Activated CD4-positive, alpha-beta T cell treated with anti-CD3 and anti-CD28 coated beads, Interleukin-2, amount 10 ng/mL, durations not matched to agents 7 days and 5 days (primary cell): Measurements from ENCODE around the gene XPO4. TPM values are rescaled to one million over a fixed set of nuclear protein-coding genes. Genes with fewer than 3 reads are reported as not detected.
A peak's percentile ranks its signal among the peaks of the same experiment; 100 is the strongest.
"Not testable (repeated sequence)": the region's sequence is repeated elsewhere in the genome, so short reads cannot be mapped to it uniquely, and the experiment has no call there.

Source experiments
- CTCF ChIA-PET: fragments of 350-600 bp; sonication (Branson Sonifier 250); formaldehyde crosslinking; loops from one replicate; lab custom pipeline; 2021; ENCODE audit warnings: antibody characterized with exemption; lab: Charles Lee
- POLR2A ChIA-PET: fragments of 350-600 bp; sonication (Branson Sonifier 250); formaldehyde crosslinking; loops from one replicate; lab custom pipeline; 2021; ENCODE audit warnings: antibody characterized with exemption; lab: Charles Lee
- DNase-seq: peaks from one replicate; pipeline ENCODE4 v3.0.0-alpha.2; 2020
- H3K27ac Mint-ChIP-seq: one replicate; pipeline ENCODE4 v1.8.0; 2021; ENCODE audit warnings: mild to moderate bottlenecking, moderate library complexity, mixed read lengths
- H3K27me3 Mint-ChIP-seq: one replicate; pipeline ENCODE4 v1.8.0; 2021; ENCODE audit warnings: mixed read lengths
- H3K36me3 Mint-ChIP-seq: one replicate; pipeline ENCODE4 v1.8.0; 2021; ENCODE audit warnings: low read depth, mixed read lengths
- H3K4me1 Mint-ChIP-seq: one replicate; pipeline ENCODE4 v1.8.0; 2021; ENCODE audit warnings: mixed read lengths
- H3K4me3 Mint-ChIP-seq: one replicate; pipeline ENCODE4 v1.8.0; 2021; ENCODE audit warnings: mild to moderate bottlenecking, moderate library complexity, mixed read lengths
- H3K9me3 Mint-ChIP-seq: one replicate; pipeline ENCODE4 v1.8.0; 2021; ENCODE audit warnings: mixed read lengths
- total RNA-seq, 2 experiments: library from RNA; stranded (reverse); gene quantifications; one replicate each; pipeline ENCODE4 v1.2.3, GENCODE V29; 2021

XPO4 gene
- 10 to 100 TPM; 18.9 to 19.0 TPM for total RNA-seq

DNA sequence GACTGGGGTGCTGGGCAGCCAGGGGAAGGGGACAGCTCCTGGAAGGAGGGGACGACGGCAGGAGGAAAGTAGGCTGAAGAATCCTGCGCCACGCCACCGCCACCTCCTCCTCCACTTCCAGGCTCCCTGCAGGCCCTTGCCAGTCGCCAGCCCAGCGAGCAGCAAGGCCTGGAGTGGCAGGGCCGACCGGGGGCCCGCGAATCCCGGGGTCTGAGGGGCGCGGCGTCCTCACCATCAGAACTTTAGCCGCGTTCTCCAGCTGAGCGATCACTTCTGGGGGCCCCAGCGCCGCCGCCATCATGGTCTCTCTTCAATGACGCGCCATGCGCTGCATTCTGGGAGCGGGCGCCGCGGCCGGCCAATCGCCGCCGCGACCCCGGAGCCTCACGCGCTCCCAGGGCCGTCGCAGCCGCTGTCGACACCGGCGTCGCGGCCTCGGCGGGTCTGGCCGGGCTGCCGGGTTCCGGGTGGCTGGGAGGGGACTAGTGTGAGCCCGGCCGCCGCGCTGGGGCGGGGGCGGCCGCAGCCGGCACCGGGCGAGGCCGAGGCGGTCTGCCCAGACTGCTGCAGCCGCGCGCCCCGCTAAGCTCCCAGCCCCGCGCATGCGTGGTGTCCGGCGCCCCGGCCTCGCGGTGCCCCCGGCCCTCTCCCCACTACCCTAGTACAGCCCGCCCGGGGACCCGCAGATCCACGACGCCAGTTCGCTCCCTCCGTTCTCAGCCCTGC is at the start of gene XPO4:
XPO4 (minus strand) TSS at position 309 of the 726 bp plus-strand sequence; CDS start at position 301, 8 bp downstream.
- peak within 1 kb of the TSS; percentile 92 for H3K4me3 Mint-ChIP-seq
- no peaks in the 10 kb centered on the region for H3K27me3 Mint-ChIP-seq
- H3K9me3 Mint-ChIP-seq, result no peaks in the 10 kb centered on the region
- peaks cover 6% of the 10 kb centered on the region for H3K36me3 Mint-ChIP-seq
- ChIA-PET POLR2A (interaction anchor here (0.6 kb wide), 1 partner anchor 263 kb away, joined by 7 read pairs; no protein-coding TSS in a partner anchor), CTCF (interaction anchor here (1.3 kb wide), 1 partner anchor 10 kb away, joined by 3 read pairs; no protein-coding TSS in a partner anchor)
- peaks cover 32% of the 10 kb centered on the region for H3K4me1 Mint-ChIP-seq
- DNase-seq, result peak; percentile 83
- H3K27ac Mint-ChIP-seq, result peak within 1 kb of the TSS; percentile 99

DNA sequence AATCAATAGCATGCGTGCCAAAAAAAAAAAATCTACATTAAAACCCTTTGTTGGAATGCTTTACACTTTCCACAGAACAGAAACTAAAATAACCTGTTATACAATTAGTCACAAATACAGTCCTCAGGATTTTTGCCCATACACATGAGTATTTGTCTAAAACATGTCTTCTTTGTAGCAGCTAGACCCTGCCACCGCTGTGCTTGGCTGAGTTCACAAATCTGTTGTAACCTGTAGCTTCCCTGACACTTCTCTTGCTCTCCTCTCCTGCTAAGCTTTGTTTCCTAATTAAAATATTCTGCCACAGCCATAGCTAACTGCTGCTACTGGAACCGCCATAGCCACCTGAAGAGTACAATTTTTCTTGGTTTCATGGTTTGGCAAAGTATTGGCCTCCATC is 45.5 kb upstream of the XPO4 start:
- H3K9me3 Mint-ChIP-seq, H3K36me3 Mint-ChIP-seq, H3K4me3 Mint-ChIP-seq, POLR2A ChIA-PET, DNase-seq, CTCF ChIA-PET, H3K27ac Mint-ChIP-seq: not testable (repeated sequence)
- peaks cover 13% of the 10 kb centered on the region for H3K4me1 Mint-ChIP-seq
- peaks cover 47% of the 10 kb centered on the region for H3K27me3 Mint-ChIP-seq

DNA sequence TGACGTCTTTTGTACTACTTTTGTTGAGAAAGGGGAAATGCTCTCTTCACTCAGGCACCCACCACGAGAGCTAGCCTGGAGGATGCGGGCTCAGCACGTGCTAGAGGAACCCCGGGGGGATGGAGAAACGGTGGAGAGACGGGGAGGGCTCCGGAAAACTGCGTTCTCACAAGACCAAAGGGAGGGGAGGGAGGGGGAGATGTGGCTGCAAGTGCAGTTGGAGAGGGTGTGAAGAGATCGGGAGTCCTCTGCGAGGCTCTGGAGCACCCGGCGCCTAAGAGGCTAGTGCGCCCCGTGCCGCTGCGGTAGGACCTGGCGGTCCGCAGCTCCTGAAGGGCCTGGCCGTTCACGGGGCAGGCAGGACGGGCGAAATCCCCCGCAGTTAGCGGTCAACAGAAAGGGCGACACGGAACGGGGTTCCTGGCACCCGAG is 43.4 kb upstream of the XPO4 start:
- peaks cover 3% of the 10 kb centered on the region for H3K9me3 Mint-ChIP-seq
- H3K4me3 Mint-ChIP-seq, result peak overlapping the region; percentile 35
- peak; percentile 8 for DNase-seq
- peaks cover 49% of the 10 kb centered on the region for H3K27me3 Mint-ChIP-seq
- H3K4me1 Mint-ChIP-seq, result peaks cover 13% of the 10 kb centered on the region
- POLR2A ChIA-PET, result no interaction called here
- no peaks in the 10 kb centered on the region for H3K36me3 Mint-ChIP-seq
- CTCF ChIA-PET, result interaction anchor here (0.8 kb wide), 1 partner anchor 22 kb away, joined by 4 read pairs; no protein-coding TSS in a partner anchor
- no peak overlapping the region for H3K27ac Mint-ChIP-seq

DNA sequence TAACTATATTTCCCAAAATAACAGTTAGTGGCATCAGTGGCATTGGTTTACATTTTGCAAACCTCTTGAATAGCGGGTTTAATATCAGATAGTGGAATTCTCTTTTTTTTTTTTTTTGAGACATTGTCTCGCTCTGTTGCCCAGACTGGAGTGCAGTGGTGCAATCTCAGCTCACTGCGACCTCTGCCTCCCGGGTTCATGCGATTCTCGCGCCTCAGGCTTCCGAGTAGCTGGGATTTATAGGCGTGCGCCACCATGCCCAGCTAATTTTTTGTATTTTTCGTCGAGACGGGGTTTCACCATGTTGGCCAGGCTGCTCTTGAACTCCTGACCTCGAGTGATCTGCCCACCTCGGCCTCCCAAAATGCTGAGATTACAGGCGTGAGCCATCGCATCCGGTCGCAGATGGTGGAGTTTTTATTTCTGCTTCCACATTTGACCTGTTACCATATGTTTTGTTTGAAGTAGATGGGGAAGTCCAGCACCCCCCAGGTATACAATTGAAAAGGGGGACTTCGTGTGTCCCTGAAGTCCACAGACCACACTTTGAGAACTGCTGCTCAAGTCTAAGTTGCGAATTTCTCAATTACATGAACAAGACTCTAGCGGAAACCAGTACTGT is 40.5 kb upstream of the XPO4 start:
- Mint-ChIP-seq H3K36me3 (no peaks in the 10 kb centered on the region), H3K4me3 (no peak overlapping the region), H3K9me3 (no peaks in the 10 kb centered on the region), H3K27ac (no peak overlapping the region), H3K4me1 (peaks cover 11% of the 10 kb centered on the region), H3K27me3 (peaks cover 35% of the 10 kb centered on the region)
- ChIA-PET CTCF (interaction anchor here (1.0 to 1.1 kb wide), 4 partner anchors 9 to 535 kb away, joined by 3 to 5 read pairs (median 4); no protein-coding TSS in a partner anchor), POLR2A (no interaction called here)
- no peak for DNase-seq

DNA sequence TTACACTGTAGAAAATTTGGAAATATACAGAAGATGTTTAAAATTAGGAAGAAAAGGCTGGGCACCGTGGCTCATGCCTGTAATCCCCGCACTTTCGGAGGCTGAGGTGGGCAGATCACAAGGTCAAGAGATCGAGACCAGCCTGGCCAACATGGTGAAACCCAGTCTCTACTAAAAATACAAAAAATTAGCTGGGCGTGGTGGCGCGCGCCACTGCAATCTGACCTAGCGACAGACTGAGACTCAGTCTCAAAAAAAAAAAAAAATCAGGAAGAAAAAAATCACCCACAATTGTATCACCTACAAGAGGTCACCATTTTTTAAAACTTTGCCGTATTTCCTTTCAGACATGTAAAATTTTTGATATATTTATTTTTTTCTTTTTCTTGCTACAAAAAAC is 38.0 kb upstream of the XPO4 start:
- H3K4me3 Mint-ChIP-seq, H3K4me1 Mint-ChIP-seq, POLR2A ChIA-PET, CTCF ChIA-PET, DNase-seq, H3K36me3 Mint-ChIP-seq, H3K27ac Mint-ChIP-seq, H3K9me3 Mint-ChIP-seq: not testable (repeated sequence)
- H3K27me3 Mint-ChIP-seq, result peaks cover 15% of the 10 kb centered on the region

DNA sequence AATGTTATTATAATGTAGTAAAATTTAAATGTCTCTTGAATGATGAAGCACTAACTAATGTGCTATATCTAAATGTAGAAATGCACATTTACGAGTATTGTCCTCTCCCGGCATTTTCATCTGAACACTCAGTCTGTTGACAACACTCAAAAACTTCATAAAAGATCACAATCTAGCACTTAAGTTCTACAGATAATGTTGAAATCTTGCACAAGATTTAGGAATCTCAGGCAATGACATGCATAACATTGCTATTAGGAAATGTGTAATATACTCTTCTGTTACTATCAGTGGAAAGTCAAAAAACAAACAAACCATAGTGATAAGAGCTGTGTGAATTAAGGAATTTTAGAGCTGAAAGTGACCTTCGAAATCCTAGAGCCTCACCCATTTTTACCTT is 37.5 kb upstream of the XPO4 start:
- no peak overlapping the region for H3K4me3 Mint-ChIP-seq
- no peaks in the 10 kb centered on the region for H3K36me3 Mint-ChIP-seq
- CTCF ChIA-PET, result interaction anchor here (0.5 kb wide), 1 partner anchor 171 kb away, joined by 3 read pairs; no protein-coding TSS in a partner anchor
- DNase-seq, result no peak
- peaks cover 1% of the 10 kb centered on the region for H3K4me1 Mint-ChIP-seq
- H3K27ac Mint-ChIP-seq, result no peak overlapping the region
- peaks cover 11% of the 10 kb centered on the region for H3K27me3 Mint-ChIP-seq
- no peaks in the 10 kb centered on the region for H3K9me3 Mint-ChIP-seq
- POLR2A ChIA-PET, result no interaction called here

DNA sequence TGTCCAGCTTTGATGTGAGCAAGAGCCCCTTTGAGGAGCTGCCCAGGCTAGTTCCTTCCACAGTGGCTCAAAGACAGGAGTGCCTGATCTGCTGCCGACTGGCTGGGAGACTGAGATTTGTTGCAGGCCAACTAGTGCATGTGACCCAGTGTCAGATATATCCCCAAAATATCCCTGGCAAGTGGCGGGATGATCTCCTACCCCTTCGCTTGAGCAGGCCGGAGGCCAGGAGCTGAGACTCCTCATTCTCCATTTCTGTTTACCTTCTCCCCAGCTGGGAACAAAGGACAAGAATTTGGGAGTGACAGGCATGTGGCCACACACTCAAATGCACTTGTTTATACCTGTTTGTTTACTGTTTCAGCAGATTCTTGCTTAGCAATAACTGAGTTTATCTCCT is 37.1 kb upstream of the XPO4 start:
- no peaks in the 10 kb centered on the region for H3K9me3 Mint-ChIP-seq

DNA sequence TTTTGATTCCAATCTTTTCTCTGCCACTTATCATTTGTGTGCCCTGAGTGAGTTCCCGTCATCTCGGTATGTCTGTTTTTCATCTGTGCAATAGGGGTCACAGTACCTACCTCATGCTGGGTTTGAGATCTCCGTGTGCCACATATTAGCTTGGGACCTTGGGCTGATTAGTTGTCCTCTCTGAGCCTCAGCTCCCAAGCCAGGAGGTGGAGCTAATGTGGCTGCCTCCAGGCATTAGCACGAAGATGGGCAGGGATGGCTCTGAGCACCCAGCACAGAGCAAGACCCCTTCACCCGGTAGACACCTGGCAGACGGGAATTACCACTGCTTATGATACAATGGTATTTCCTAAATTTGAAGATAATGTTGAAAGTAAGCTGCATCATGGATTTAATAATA is 35.8 kb upstream of the XPO4 start:
- H3K27me3 Mint-ChIP-seq, result peaks cover 2% of the 10 kb centered on the region
- no peaks in the 10 kb centered on the region for H3K9me3 Mint-ChIP-seq
- no peak overlapping the region for H3K27ac Mint-ChIP-seq
- H3K4me1 Mint-ChIP-seq, result no peaks in the 10 kb centered on the region
- CTCF ChIA-PET, result no interaction called here
- POLR2A ChIA-PET, result interaction anchor here (0.6 kb wide), 1 partner anchor 206 kb away, joined by 3 read pairs; no protein-coding TSS in a partner anchor
- no peak for DNase-seq
- no peak overlapping the region for H3K4me3 Mint-ChIP-seq
- no peaks in the 10 kb centered on the region for H3K36me3 Mint-ChIP-seq

More for the DNA sequence above, 37.1 kb upstream of the XPO4 start:
- ChIA-PET CTCF (interaction anchor here (0.5 kb wide), 1 partner anchor 171 kb away, joined by 3 read pairs; no protein-coding TSS in a partner anchor), POLR2A (no interaction called here)
- H3K4me1 Mint-ChIP-seq, result peaks cover 1% of the 10 kb centered on the region
- H3K4me3 Mint-ChIP-seq, result no peak overlapping the region
- peaks cover 8% of the 10 kb centered on the region for H3K27me3 Mint-ChIP-seq
- no peak overlapping the region for H3K27ac Mint-ChIP-seq
- H3K36me3 Mint-ChIP-seq, result no peaks in the 10 kb centered on the region
- DNase-seq, result no peak

DNA sequence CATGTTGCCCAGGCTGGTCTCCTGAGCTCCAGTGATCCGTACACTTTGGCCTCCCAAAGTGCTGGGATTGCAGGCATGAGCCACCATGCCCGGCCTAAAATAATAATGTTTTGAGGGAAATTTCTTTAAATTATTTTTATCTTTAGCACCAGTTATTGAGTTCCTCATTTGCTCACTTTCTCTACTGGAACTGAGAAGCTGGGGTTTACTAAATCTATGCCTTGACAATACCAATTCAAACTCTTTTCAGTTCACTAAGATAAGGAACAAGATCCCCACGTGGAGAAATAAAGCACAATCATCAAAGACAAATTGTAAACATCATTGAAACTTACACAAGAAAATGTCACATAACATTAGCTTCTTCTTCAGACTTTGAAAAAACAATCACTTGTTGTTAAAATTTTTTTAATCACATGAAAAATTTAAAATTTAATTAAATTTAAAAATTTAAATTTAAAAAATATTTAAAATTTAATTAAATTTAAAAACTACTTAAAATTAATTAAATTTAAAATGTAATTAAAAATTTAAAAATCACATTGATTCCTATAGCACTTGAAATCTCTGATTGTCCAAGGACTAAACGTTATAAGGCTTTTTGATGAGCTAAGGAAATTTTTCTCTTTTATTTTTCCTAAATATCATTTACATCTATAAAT is 25.2 kb upstream of the XPO4 start:
- Mint-ChIP-seq H3K27me3 (no peaks in the 10 kb centered on the region), H3K27ac (no peak overlapping the region), H3K4me1 (no peaks in the 10 kb centered on the region), H3K36me3 (no peaks in the 10 kb centered on the region), H3K4me3 (no peak overlapping the region), H3K9me3 (no peaks in the 10 kb centered on the region)
- no peak for DNase-seq
- ChIA-PET CTCF (interaction anchor here (0.7 to 1.5 kb wide), 2 partner anchors 11 to 129 kb away, joined by 3 to 4 read pairs; no protein-coding TSS in a partner anchor), POLR2A (no interaction called here)

DNA sequence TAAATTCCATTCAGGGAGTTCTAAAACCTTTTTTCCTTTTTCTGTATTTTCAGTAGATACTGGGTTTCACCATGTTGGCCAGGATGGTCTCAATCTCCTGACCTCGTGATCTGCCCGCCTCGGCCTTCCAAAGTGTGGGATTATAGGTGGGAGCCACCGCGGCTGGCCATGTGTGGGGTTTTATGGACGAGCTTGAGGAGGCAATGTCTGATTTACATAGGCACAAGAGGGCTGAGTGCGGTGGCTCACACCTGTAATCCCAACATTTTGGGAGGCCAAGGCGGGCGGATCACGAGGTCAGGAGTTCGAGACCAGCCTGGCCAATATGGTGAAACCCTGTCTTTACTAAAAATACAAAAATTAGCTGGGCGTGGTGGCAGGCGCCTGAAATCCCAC is 22.8 kb upstream of the XPO4 start:
- not testable (repeated sequence) for H3K4me3 Mint-ChIP-seq, H3K27ac Mint-ChIP-seq, H3K27me3 Mint-ChIP-seq, H3K36me3 Mint-ChIP-seq, H3K4me1 Mint-ChIP-seq, DNase-seq, H3K9me3 Mint-ChIP-seq
- POLR2A ChIA-PET, result interaction anchor here (0.6 kb wide), 2 partner anchors 428 to 459 kb away, joined by 4 to 9 read pairs; no protein-coding TSS in a partner anchor
- CTCF ChIA-PET, result interaction anchor here (0.6 to 1.5 kb wide), 7 partner anchors 72 to 728 kb away, joined by 3 to 6 read pairs (median 4); partner anchors contain the start of gene IL17D

DNA sequence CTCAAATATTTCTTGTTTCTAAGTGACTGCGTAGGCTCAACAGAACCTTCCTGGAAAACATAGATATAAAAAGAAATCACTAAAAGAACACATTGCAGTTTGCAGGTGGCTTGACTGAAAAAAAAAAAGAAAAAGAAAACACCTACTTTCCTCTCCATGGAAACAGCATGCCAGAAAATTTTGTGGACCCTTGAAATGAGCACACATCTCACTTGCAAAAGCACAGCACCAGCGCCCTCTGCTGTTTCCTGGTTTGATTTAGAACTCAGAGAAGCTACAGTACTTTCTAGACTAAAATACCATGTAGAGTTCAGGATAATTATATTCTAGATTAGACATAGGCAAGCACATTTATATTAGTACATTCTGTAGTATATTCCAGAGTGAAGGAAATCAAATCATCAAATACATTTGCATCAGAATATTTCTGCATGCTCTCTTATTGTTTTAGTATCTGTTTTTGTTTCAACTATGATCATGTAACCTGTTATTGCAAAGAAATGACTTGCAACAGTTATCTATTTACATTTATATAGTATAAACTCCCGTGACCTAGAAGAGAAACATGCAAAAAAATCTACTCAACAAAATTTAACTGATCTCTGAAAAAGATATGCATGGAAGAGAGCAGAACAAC is 22.3 kb upstream of the XPO4 start:
- ChIA-PET CTCF (interaction anchor here (0.6 to 1.5 kb wide), 9 partner anchors 22 to 727 kb away, joined by 3 to 6 read pairs (median 4); partner anchors contain the start of gene IL17D), POLR2A (interaction anchor here (0.6 kb wide), 2 partner anchors 428 to 459 kb away, joined by 4 to 9 read pairs; no protein-coding TSS in a partner anchor)
- H3K4me3 Mint-ChIP-seq, result no peak overlapping the region
- no peaks in the 10 kb centered on the region for H3K9me3 Mint-ChIP-seq
- no peak overlapping the region for H3K27ac Mint-ChIP-seq
- H3K36me3 Mint-ChIP-seq, result no peaks in the 10 kb centered on the region
- H3K4me1 Mint-ChIP-seq, result no peaks in the 10 kb centered on the region
- DNase-seq, result peak; percentile 84
- H3K27me3 Mint-ChIP-seq, result no peaks in the 10 kb centered on the region

DNA sequence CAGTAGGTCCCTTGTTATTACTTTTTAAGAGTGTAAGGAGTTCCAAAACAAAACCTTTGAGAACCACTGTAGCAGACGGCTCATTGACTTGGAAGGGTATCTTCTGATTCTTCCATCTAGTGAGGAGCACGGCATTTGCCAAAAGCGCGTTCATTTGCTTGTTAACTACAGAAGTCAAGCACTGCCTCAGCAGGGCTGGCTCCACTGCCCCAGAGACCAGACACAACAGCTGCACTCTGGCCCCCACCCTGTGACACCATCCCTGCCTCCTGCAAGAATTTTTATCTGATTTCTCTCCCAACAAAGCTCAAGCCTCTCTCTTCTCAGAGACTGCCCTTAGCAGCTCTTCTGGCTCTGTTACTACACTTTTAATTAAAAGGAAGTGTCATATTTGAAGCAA is 20.7 kb upstream of the XPO4 start:
- Mint-ChIP-seq H3K9me3 (no peaks in the 10 kb centered on the region), H3K36me3 (no peaks in the 10 kb centered on the region), H3K4me3 (no peak overlapping the region), H3K4me1 (no peaks in the 10 kb centered on the region), H3K27me3 (no peaks in the 10 kb centered on the region), H3K27ac (no peak overlapping the region)
- ChIA-PET POLR2A (no interaction called here), CTCF (no interaction called here)
- no peak for DNase-seq
